AG09309 (cell line): ENCODE data around the gene MMP1.
"Not testable (repeated sequence)": the region's sequence is repeated elsewhere in the genome, so short reads cannot be mapped to it uniquely, and the experiment has no call there.

ENCODE experiments used
- DNase-seq: peaks from one replicate; pipeline ENCODE4 v3.0.0-alpha.2; 2010; ENCODE audit warnings: low read depth
- H3K4me3 ChIP-seq: 2 replicates; pipeline ENCODE4 v1.5.1; 2011; ENCODE audit warnings: mild to moderate bottlenecking, low read depth, low read length, moderate library complexity; ENCODE audit not compliant: control insufficient read depth
- CTCF ChIP-seq: IDR thresholded peaks from 2 replicates; pipeline ENCODE4 v1.5.1; 2011; ENCODE audit warnings: mild to moderate bottlenecking, low read depth, low read length, inconsistent platforms; ENCODE audit not compliant: insufficient read depth, control insufficient read depth; ENCODE audit errors: missing control alignments

Gene MMP1

GRCh38 chr11:102760344-102761035, 37.5 kb downstream of the MMP1 start:
- DNase-seq: peak; percentile 97
- no peak for TF ChIP-seq CTCF
- H3K4me3 ChIP-seq: no peak overlapping the region

DNA sequence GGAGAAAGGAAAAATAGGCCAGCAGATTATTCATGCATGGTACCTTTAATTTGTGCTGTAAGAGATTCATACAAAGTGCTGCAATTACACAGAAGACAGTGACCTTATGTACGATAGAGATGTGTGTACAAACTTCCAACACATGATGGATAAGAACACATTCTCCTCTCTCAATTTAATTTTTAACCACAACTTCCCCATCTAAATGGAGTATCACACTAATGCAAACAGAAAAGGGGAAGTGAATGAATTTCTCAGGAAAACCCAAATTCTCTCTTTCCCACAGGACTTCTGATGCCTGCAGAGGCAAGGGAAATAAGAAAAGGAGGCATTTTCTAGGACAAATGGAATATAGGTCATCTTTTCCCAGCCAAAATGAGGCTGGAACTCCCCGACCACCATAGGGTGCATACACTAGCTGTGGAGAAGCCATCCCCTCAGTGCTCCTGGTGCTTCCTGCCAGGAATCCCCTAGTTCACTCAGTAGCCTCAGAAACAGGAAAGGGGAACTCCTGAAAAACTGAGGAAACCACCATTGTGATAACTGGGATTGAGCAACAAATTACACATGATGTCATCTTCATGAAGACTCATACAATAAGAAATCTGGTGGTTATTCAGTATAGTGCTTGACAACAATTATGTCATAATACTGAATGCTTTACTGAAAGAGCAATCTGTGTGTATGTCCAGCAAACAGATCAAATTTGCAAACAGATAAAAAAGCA, 40.0 kb downstream of the MMP1 start:
- peak; percentile 21 for DNase-seq
- no peak for TF ChIP-seq CTCF
- H3K4me3 ChIP-seq: no peak overlapping the region

- DNase-seq: no peak
- no peak for TF ChIP-seq CTCF
- no peak overlapping the region for H3K4me3 ChIP-seq
Measured at GRCh38 chr11:102753267-102753666, 44.7 kb downstream of the MMP1 start.

DNA sequence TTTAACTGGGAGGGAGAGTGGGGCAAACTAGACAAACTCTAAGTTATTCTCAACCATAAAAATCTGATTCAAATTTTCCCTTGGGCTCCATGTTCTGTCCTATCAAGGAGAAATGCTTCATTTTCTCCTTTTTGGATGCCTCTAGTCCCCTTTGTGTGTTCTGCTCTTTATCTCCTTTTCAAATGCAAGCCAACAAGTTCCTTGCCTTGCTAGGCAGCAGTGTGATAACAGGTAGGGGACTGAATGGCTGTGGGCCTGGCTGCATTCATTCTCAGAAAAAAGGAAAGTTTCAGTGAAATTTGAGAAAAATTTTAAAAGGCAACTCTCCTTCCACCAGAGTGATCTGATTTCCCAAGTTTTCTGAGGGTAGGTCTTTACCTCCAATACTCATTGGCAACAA, 46.3 kb downstream of the MMP1 start:
- no peak for TF ChIP-seq CTCF
- no peak for DNase-seq
- no peak overlapping the region for H3K4me3 ChIP-seq

GRCh38 chr11:102749101-102749722, 48.7 kb downstream of the MMP1 start:
- no peak for TF ChIP-seq CTCF
- no peak for DNase-seq
- H3K4me3 ChIP-seq: no peak overlapping the region

GRCh38 chr11:102746746-102747578, 51.0 kb downstream of the MMP1 start:
- not testable (repeated sequence) for DNase-seq, H3K4me3 ChIP-seq
